A549 (cell line): ENCODE measurements around the gene MCAT.

Source experiments
- CEBPB ChIP-seq, 2 experiments: fragments of >200 bp in 1 of 2; sonication (Bioruptor Twin) in 1 of 2; formaldehyde crosslinking in 1 of 2; IDR thresholded peaks; 2 replicates each; pipeline ENCODE4 v1.6.1; 2012 to 2016
- CTCF ChIP-seq: fragments of >200 bp; sonication (Bioruptor Twin); formaldehyde crosslinking; IDR thresholded peaks from 3 replicates; pipeline ENCODE4 v1.5.1; 2016

GRCh38 chr22:43182726-43183125, 39.5 kb upstream of the MCAT start:
- TF ChIP-seq CTCF, result no peak
- TF ChIP-seq CEBPB (IDR thresholded peaks at IDR 0.05), result no peak
